SK-N-SH treated with all-trans-retinoic acid at 6 μM for 48 hours (cell line): ENCODE measurements around the gene GRID1.

ENCODE experiments used
- ATAC-seq: fragments of 200-7000 bp; cut with Tn5 transposase; 3 replicates; pipeline ENCODE4 v1.9.1; 2020; ENCODE audit warnings: mild to moderate bottlenecking, moderate library complexity
- ARNTL ChIP-seq: fragments of 450-650 bp; formaldehyde crosslinking; IDR thresholded peaks from 2 replicates; pipeline ENCODE4 v1.5.0; 2020; ENCODE audit warnings: low read depth, mild to moderate bottlenecking, moderate library complexity, borderline replicate concordance
- BACH2 ChIP-seq: fragments of 250-450 bp; sonication (Bioruptor Pico); IDR thresholded peaks from 2 replicates; pipeline ENCODE4 v1.9.0; 2021; ENCODE audit warnings: mild to moderate bottlenecking, borderline replicate concordance
- CREB5 ChIP-seq: fragments of 250-450 bp; sonication (Bioruptor Pico); IDR thresholded peaks from 2 replicates; pipeline ENCODE4 v1.5.1; 2020; ENCODE audit warnings: low read depth, mild to moderate bottlenecking, moderate library complexity
- CSDC2 ChIP-seq: fragments of 250-450 bp; sonication (Bioruptor Pico); IDR thresholded peaks from 2 replicates; pipeline ENCODE4 v1.5.0; 2020; ENCODE audit warnings: mild to moderate bottlenecking, moderate library complexity
- CSRNP3 ChIP-seq: fragments of 250-450 bp; sonication (Bioruptor Pico); IDR thresholded peaks from 2 replicates; pipeline ENCODE4 v1.5.1; 2021; ENCODE audit warnings: mild to moderate bottlenecking, moderate library complexity
- ESRRG ChIP-seq: fragments of 250-450 bp; sonication (Bioruptor Pico); IDR thresholded peaks from 2 replicates; pipeline ENCODE4 v1.6.1; 2021; ENCODE audit warnings: mild to moderate bottlenecking
- GLIS3 ChIP-seq: fragments of 250-450 bp; sonication (Bioruptor Pico); IDR thresholded peaks from 2 replicates; pipeline ENCODE4 v1.5.0; 2020; ENCODE audit warnings: mild to moderate bottlenecking, moderate library complexity
- ISL1 ChIP-seq: fragments of 250-450 bp; sonication (Bioruptor Pico); IDR thresholded peaks from 2 replicates; pipeline ENCODE4 v2.1.2; 2022; ENCODE audit warnings: mild to moderate bottlenecking, moderate library complexity
- OSR1 ChIP-seq: fragments of 250-450 bp; sonication (Bioruptor Pico); IDR thresholded peaks from 2 replicates; pipeline ENCODE4 v1.8.0; 2022; ENCODE audit warnings: moderate library complexity, mild to moderate bottlenecking, inconsistent platforms
- PATZ1 ChIP-seq: fragments of 250-450 bp; sonication (Bioruptor Pico); IDR thresholded peaks from 2 replicates; pipeline ENCODE4 v1.8.0; 2020; ENCODE audit warnings: mild to moderate bottlenecking, moderate library complexity, borderline replicate concordance
- POU6F1 ChIP-seq: fragments of 250-450 bp; sonication (Bioruptor Pico); IDR thresholded peaks from 2 replicates; pipeline ENCODE4 v1.8.0; 2021; ENCODE audit warnings: low read depth, mild to moderate bottlenecking, moderate library complexity, borderline replicate concordance
- PPARA ChIP-seq: fragments of 250-450 bp; sonication (Bioruptor Pico); IDR thresholded peaks from 2 replicates; pipeline ENCODE4 v1.5.0; 2020; ENCODE audit warnings: mild to moderate bottlenecking, borderline replicate concordance
- RARB ChIP-seq: fragments of 250-450 bp; sonication (Bioruptor Pico); IDR thresholded peaks from 2 replicates; pipeline ENCODE4 v1.8.0; 2021; ENCODE audit warnings: mild to moderate bottlenecking, moderate library complexity
- SNAI2 ChIP-seq: fragments of 250-450 bp; sonication (Bioruptor Pico); IDR thresholded peaks from 2 replicates; pipeline ENCODE4 v1.5.0; 2020; ENCODE audit warnings: mild to moderate bottlenecking, moderate library complexity
- TCF4 ChIP-seq: fragments of 250-450 bp; sonication (Bioruptor Pico); IDR thresholded peaks from 2 replicates; pipeline ENCODE4 v1.8.0; 2021; ENCODE audit warnings: mild to moderate bottlenecking, moderate library complexity, borderline replicate concordance
- TOX ChIP-seq: fragments of 250-450 bp; sonication (Bioruptor Pico); IDR thresholded peaks from 2 replicates; pipeline ENCODE4 v1.8.0; 2021; ENCODE audit warnings: mild to moderate bottlenecking, moderate library complexity, borderline replicate concordance
- TSHZ2 ChIP-seq: fragments of 250-450 bp; sonication (Bioruptor Pico); IDR thresholded peaks from 2 replicates; pipeline ENCODE4 v1.5.0; 2020; ENCODE audit warnings: mild to moderate bottlenecking, moderate library complexity
- ZC3H10 ChIP-seq: fragments of 250-450 bp; sonication (Bioruptor Pico); IDR thresholded peaks from 2 replicates; pipeline ENCODE4 v1.5.1; 2021; ENCODE audit warnings: mild to moderate bottlenecking, moderate library complexity
- ZFP3 ChIP-seq: fragments of 250-450 bp; sonication (Bioruptor Pico); IDR thresholded peaks from 2 replicates; pipeline ENCODE4 v1.5.0; 2020; ENCODE audit warnings: mild to moderate bottlenecking, moderate library complexity
- ZFP30 ChIP-seq: fragments of 450-650 bp; formaldehyde crosslinking; IDR thresholded peaks from 2 replicates; pipeline ENCODE4 v1.5.0; 2022; ENCODE audit warnings: mild to moderate bottlenecking, moderate library complexity
- ZNF565 ChIP-seq: fragments of 450-650 bp; formaldehyde crosslinking; conservative IDR thresholded peaks from 2 replicates; pipeline ENCODE4 v1.5.0; 2020; ENCODE audit warnings: low read depth, mild to moderate bottlenecking, moderate library complexity
- ZNF70 ChIP-seq: fragments of 450-650 bp; formaldehyde crosslinking; IDR thresholded peaks from 2 replicates; pipeline ENCODE4 v1.5.0; 2020; ENCODE audit warnings: mild to moderate bottlenecking, moderate library complexity
- ZNF8 ChIP-seq: fragments of 450-650 bp; formaldehyde crosslinking; IDR thresholded peaks from 2 replicates; pipeline ENCODE4 v1.5.0; 2020; ENCODE audit warnings: mild to moderate bottlenecking, moderate library complexity

GRID1 gene

GRCh38 chr10:86251426-86251825 lies 115.2 kb downstream of the GRID1 start:
- ATAC-seq, result no peak
- TF ChIP-seq TSHZ2 (CRISPR knock-in tag) (no peak), BACH2 (CRISPR knock-in tag) (no peak), RARB (CRISPR knock-in tag) (no peak), SNAI2 (CRISPR knock-in tag) (no peak)

GRCh38 chr10:86250399-86250798 lies 116.2 kb downstream of the GRID1 start:
- TF ChIP-seq ZNF565 (CRISPR knock-in tag) (no peak), GLIS3 (no peak), BACH2 (CRISPR knock-in tag) (no peak), ISL1 (CRISPR knock-in tag) (no peak), RARB (CRISPR knock-in tag) (no peak), CSRNP3 (CRISPR knock-in tag) (no peak), CREB5 (CRISPR knock-in tag) (no peak), ESRRG (CRISPR knock-in tag) (no peak), POU6F1 (no peak), ZFP3 (CRISPR knock-in tag) (no peak), PATZ1 (CRISPR knock-in tag) (no peak), ZFP30 (no peak), ZNF70 (CRISPR knock-in tag) (no peak), TCF4 (no peak), SNAI2 (CRISPR knock-in tag) (no peak), ZC3H10 (no peak), TSHZ2 (CRISPR knock-in tag) (no peak), CSDC2 (CRISPR knock-in tag) (no peak)
- no peak for ATAC-seq

- ATAC-seq, result no peak
- TF ChIP-seq SNAI2 (CRISPR knock-in tag) (no peak), ZC3H10 (no peak), GLIS3 (no peak), ZNF8 (no peak), TCF4 (no peak), ZFP3 (CRISPR knock-in tag) (no peak), OSR1 (CRISPR knock-in tag) (no peak), PPARA (CRISPR knock-in tag) (no peak), PATZ1 (CRISPR knock-in tag) (no peak), ARNTL (no peak), CREB5 (CRISPR knock-in tag) (no peak), ZNF565 (CRISPR knock-in tag) (no peak), CSDC2 (CRISPR knock-in tag) (no peak), BACH2 (CRISPR knock-in tag) (no peak), TOX (no peak)
Measured at GRCh38 chr10:86249794-86250193, 116.8 kb downstream of the GRID1 start.
